Measurements from ENCODE around the gene GSTA1. TPM values are rescaled to one million over a fixed set of nuclear protein-coding genes. Genes with fewer than 3 reads are reported as not detected.
"Not testable (repeated sequence)": the region's sequence is repeated elsewhere in the genome, so short reads cannot be mapped to it uniquely, and the experiment has no call there.

Gene GSTA1
- total RNA-seq = 100 to 1,000 TPM in 1 of 2 donors, 10 to 100 TPM in 1; 24.0 to 329 TPM

- H3K27me3 ChIP-seq (replicated peaks; ENCODE audit: insufficient read depth); H3K9me3 ChIP-seq; DNase-seq (ENCODE audit: low spot score); H3K36me3 ChIP-seq; H3K4me3 ChIP-seq; H3K4me1 ChIP-seq (replicated peaks); H3K27ac ChIP-seq; intact Hi-C loops (cut with DNase I): not testable (repeated sequence)
- WGBS = 29% methylated on average over 5 of the region's 5 CpGs
These were observed at the start of gene GSTA1 for GRCh38 chr6:52803668-52804255. Gene GSTA1 (minus strand): TSS chr6:52803816. CDS start chr6:52799267, 4,549 bp downstream.

- Histone ChIP-seq H3K36me3 (no peaks in the 10 kb centered on the region), H3K27me3 (replicated peaks; ENCODE audit: insufficient read depth) (no peaks in the 10 kb centered on the region), H3K4me3 (no peak overlapping the region), H3K4me1 (replicated peaks) (no peaks in the 10 kb centered on the region), H3K27ac (no peak overlapping the region), H3K9me3 (no peaks in the 10 kb centered on the region)
- DNase-seq (ENCODE audit: low spot score) = no peak
- intact Hi-C loops (cut with DNase I) = no loop called here
- 83% methylated on average over 4 of the region's 4 CpGs for WGBS
- TF ChIP-seq CTCF (IDR thresholded peaks at IDR 0.05) = no peak
- TF ChIP-seq POLR2A (IDR thresholded peaks at IDR 0.05) = no peak
- no peak for TF ChIP-seq POLR2AphosphoS5 (IDR thresholded peaks at IDR 0.05)
These were observed 45.5 kb upstream of the GSTA1 start for GRCh38 chr6:52849137-52849536.

GRCh38 chr6:52846002-52846401, 42.4 kb upstream of the GSTA1 start:
- Histone ChIP-seq H3K4me3 (no peak overlapping the region), H3K9me3 (no peaks in the 10 kb centered on the region), H3K27me3 (replicated peaks; ENCODE audit: insufficient read depth) (no peaks in the 10 kb centered on the region), H3K4me1 (replicated peaks) (no peaks in the 10 kb centered on the region), H3K36me3 (no peaks in the 10 kb centered on the region), H3K27ac (no peak overlapping the region)
- no peak for DNase-seq (ENCODE audit: low spot score)
- WGBS = 41% methylated on average over 1 of the region's 1 CpG
- TF ChIP-seq POLR2AphosphoS5 (IDR thresholded peaks at IDR 0.05) = no peak
- TF ChIP-seq POLR2A (IDR thresholded peaks at IDR 0.05) = no peak
- no peak for TF ChIP-seq CTCF (IDR thresholded peaks at IDR 0.05)
- intact Hi-C loops (cut with DNase I) = no loop called here

GRCh38 chr6:52843605-52844004, 40.0 kb upstream of the GSTA1 start:
- H3K36me3 ChIP-seq = no peaks in the 10 kb centered on the region
- H3K27ac ChIP-seq = no peak overlapping the region
- no peaks in the 10 kb centered on the region for H3K4me1 ChIP-seq (replicated peaks)
- no peak overlapping the region for H3K4me3 ChIP-seq
- no peaks in the 10 kb centered on the region for H3K9me3 ChIP-seq
- intact Hi-C loops (cut with DNase I) = no loop called here
- DNase-seq (ENCODE audit: low spot score) = no peak
- no peaks in the 10 kb centered on the region for H3K27me3 ChIP-seq (replicated peaks; ENCODE audit: insufficient read depth)
- 95% methylated on average over 4 of the region's 4 CpGs for WGBS
- TF ChIP-seq CTCF (IDR thresholded peaks at IDR 0.05) = no peak
- TF ChIP-seq POLR2AphosphoS5 (IDR thresholded peaks at IDR 0.05) = no peak
- no peak for TF ChIP-seq POLR2A (IDR thresholded peaks at IDR 0.05)

- WGBS = 71% methylated on average over 5 of the region's 5 CpGs
- TF ChIP-seq POLR2AphosphoS5 (IDR thresholded peaks at IDR 0.05) (peak; percentile 37), CTCF (IDR thresholded peaks at IDR 0.05) (no peak), POLR2A (IDR thresholded peaks at IDR 0.05) (no peak)
- peak; percentile 12 for DNase-seq (ENCODE audit: low spot score)
- Histone ChIP-seq H3K27me3 (replicated peaks; ENCODE audit: insufficient read depth) (no peaks in the 10 kb centered on the region), H3K27ac (no peak within 1 kb of the TSS), H3K9me3 (no peaks in the 10 kb centered on the region), H3K36me3 (no peaks in the 10 kb centered on the region), H3K4me3 (no peak within 1 kb of the TSS), H3K4me1 (replicated peaks) (no peaks in the 10 kb centered on the region)
- intact Hi-C loops (cut with DNase I) = no loop called here
These were observed 37.4 kb upstream of the GSTA1 start, which contains the start of gene GSTA5 for GRCh38 chr6:52840763-52841585. Gene GSTA5 (minus strand): TSS chr6:52840813.

Measured in prostate gland (tissue), 2 donors.